HEK293T (cell line): Measurements from ENCODE around the gene RNASE7.

Experiments
- CTCF ChIA-PET: fragments of 350-600 bp; formaldehyde crosslinking; extraction: SDS; loops from one replicate; lab custom pipeline; 2021; ENCODE audit warnings: antibody characterized with exemption, inconsistent platforms; lab: Yijun Ruan, JAX
- POLR2A ChIA-PET: fragments of 350-600 bp; formaldehyde crosslinking; extraction: SDS; loops from one replicate; lab custom pipeline; 2020; ENCODE audit warnings: antibody characterized with exemption, inconsistent platforms; lab: Yijun Ruan, JAX
- DNase-seq: peaks from one replicate; pipeline ENCODE4 v3.0.0; 2012; ENCODE audit warnings: mixed read lengths; ENCODE audit errors: extremely low spot score
- ARNT ChIP-seq: fragments of 450-650 bp; IDR thresholded peaks from 2 replicates; pipeline ENCODE4 v1.6.1; 2017; ENCODE audit warnings: mild to moderate bottlenecking
- BHLHE40 ChIP-seq: fragments of 450-650 bp; IDR thresholded peaks from 2 replicates; pipeline ENCODE4 v1.6.1; 2016; ENCODE audit warnings: mild to moderate bottlenecking, moderate library complexity, borderline replicate concordance
- CTBP1 ChIP-seq: fragments of 450-650 bp; IDR thresholded peaks from 2 replicates; pipeline ENCODE4 v1.6.1; 2016; ENCODE audit warnings: borderline replicate concordance
- ELF4 ChIP-seq: fragments of 450-650 bp; IDR thresholded peaks from 2 replicates; pipeline ENCODE4 v1.6.1; 2017; ENCODE audit warnings: antibody characterized with exemption
- FOXA1 ChIP-seq: fragments of 450-650 bp; IDR thresholded peaks from 2 replicates; pipeline ENCODE4 v1.6.1; 2016; ENCODE audit warnings: mild to moderate bottlenecking
- FOXK2 ChIP-seq: fragments of 450-650 bp; IDR thresholded peaks from 2 replicates; pipeline ENCODE4 v1.6.1; 2016; ENCODE audit warnings: mild to moderate bottlenecking
- FOXM1 ChIP-seq: fragments of 450-650 bp; IDR thresholded peaks from 2 replicates; pipeline ENCODE4 v1.6.1; 2017; ENCODE audit warnings: mild to moderate bottlenecking, borderline replicate concordance
- HDGF ChIP-seq: fragments of 450-650 bp; IDR thresholded peaks from 2 replicates; pipeline ENCODE4 v1.6.1; 2017; ENCODE audit warnings: antibody characterized with exemption, borderline replicate concordance
- L3MBTL2 ChIP-seq: fragments of 450-650 bp; conservative IDR thresholded peaks from 2 replicates; pipeline ENCODE4 v1.6.1; 2016; ENCODE audit warnings: mild to moderate bottlenecking
- LEF1 ChIP-seq: fragments of 450-650 bp; IDR thresholded peaks from 2 replicates; pipeline ENCODE4 v1.6.1; 2017; ENCODE audit warnings: mild to moderate bottlenecking, borderline replicate concordance
- NFRKB ChIP-seq: fragments of 450-650 bp; IDR thresholded peaks from 2 replicates; pipeline ENCODE4 v1.6.1; 2016; ENCODE audit warnings: mild to moderate bottlenecking, moderate library complexity
- SP1 ChIP-seq: fragments of 450-650 bp; IDR thresholded peaks from 2 replicates; pipeline ENCODE4 v1.6.1; 2017
- SUZ12 ChIP-seq: fragments of 450-650 bp; IDR thresholded peaks from 2 replicates; pipeline ENCODE4 v1.6.1; 2016; ENCODE audit warnings: mild to moderate bottlenecking
- TARDBP ChIP-seq: fragments of 450-650 bp; IDR thresholded peaks from 2 replicates; pipeline ENCODE4 v1.6.1; 2016
- ZNF384 ChIP-seq: fragments of 450-650 bp; IDR thresholded peaks from 2 replicates; pipeline ENCODE4 v1.6.1; 2016
- TF ChIP-seq, protein P1 (sequence below): fragments of 450-650 bp; IDR thresholded peaks from 2 replicates; pipeline ENCODE4 v1.6.1; 2016

The RNASE7 gene

DNA sequence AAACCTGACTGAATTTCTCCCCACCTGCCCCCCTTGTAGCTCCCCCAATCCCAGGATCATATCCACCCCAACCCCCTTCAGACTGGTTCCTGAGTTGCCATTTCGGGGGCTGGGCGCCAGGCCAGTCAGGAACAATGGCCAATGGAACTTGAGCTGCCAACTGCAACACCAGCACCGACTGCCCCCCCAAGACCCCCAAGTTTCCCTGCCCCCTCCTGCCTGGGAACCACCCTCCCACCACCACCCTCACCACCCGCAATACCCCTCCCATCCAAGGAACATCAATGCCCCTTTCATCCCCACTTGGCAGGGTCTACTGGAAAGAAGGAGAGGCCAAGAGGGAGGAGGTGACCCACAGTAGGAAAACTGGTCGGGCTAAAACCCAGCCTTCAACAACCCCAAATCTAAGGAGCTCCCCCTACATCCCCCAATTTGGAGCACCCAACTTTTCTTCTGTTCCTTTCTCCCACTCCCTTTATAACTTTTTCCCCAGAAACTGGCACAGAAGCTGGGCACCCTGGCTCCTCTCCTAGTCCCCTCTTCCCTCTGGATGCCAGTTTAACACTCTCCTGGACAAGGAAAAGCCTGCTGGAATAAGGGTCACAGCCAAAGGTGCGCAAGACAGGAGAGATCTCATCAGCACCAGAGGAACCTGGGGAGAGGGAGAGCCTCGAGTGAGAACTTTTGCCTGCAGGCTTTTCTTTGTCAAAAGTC is 15.7 kb upstream of the RNASE7 start:
- ChIA-PET POLR2A (interaction anchor here (1.1 kb wide), 1 partner anchor 44 kb away, joined by 3 read pairs; the partner anchor contains the start of gene ARHGEF40), CTCF (interaction anchor here (1.0 to 1.7 kb wide), 3 partner anchors 11 to 77 kb away, joined by 3 to 11 read pairs (median 3); no protein-coding TSS in a partner anchor)
- TF ChIP-seq HDGF (no peak), FOXM1 (no peak), FOXK2 (no peak), SP1 (no peak)
- TF ChIP-seq, protein P1, sequence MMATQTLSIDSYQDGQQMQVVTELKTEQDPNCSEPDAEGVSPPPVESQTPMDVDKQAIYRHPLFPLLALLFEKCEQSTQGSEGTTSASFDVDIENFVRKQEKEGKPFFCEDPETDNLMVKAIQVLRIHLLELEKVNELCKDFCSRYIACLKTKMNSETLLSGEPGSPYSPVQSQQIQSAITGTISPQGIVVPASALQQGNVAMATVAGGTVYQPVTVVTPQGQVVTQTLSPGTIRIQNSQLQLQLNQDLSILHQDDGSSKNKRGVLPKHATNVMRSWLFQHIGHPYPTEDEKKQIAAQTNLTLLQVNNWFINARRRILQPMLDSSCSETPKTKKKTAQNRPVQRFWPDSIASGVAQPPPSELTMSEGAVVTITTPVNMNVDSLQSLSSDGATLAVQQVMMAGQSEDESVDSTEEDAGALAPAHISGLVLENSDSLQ, result no peak
- DNase-seq, result no peak

DNA sequence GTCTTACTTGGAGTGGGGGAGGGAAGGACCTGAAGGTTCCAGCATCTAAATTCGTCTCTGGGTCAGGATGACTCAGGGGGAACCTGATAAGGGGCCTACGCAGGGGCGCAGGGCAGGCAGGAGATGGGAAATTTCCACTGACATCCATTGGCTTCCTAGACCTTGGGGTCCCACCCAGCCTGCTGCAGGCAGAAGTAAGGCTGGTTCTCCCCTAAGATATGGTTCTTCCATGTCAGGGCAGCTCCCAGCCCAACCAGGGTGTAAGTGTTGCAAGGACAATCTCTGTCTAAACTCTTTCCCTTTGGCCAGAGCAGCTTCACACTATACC is 15.2 kb upstream of the RNASE7 start:
- TF ChIP-seq FOXM1 (no peak), TARDBP (no peak), SP1 (no peak), FOXK2 (no peak), SUZ12 (no peak), ELF4 (no peak), ZNF384 (no peak), L3MBTL2 (no peak), BHLHE40 (no peak), NFRKB (no peak), FOXA1 (no peak)
- TF ChIP-seq, protein P1, result no peak
- CTCF ChIA-PET, result interaction anchor here (1.0 to 1.7 kb wide), 3 partner anchors 12 to 77 kb away, joined by 3 to 11 read pairs (median 3); no protein-coding TSS in a partner anchor

DNA sequence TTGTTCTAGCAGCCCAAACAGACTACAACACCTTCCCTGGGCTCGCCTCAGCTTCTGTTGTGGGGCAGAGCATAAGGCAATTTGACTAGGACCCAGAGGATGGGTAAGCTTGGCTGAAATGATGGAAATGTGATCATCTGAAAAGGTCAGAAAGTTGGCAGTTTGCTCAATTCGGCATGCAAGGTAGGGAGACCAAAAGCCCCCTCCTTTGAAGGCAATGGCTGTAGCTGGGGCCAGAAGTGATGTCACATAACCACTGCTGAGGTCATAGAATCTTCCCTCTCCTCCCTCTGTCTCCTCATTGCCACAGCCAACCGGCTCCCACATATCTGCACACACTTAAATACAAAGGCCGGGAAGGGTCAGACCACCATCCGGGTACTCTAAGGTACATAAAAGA is 12.2 kb upstream of the RNASE7 start, which contains the start of gene TPPP2:
Gene TPPP2, plus strand, starts transcription at position 301 of the 400 bp plus-strand sequence. CDS start 365 bp downstream, outside the sequence.
- no peak for TF ChIP-seq L3MBTL2
- no peak for TF ChIP-seq BHLHE40
- CTCF ChIA-PET, result no interaction called here
- DNase-seq, result no peak
- POLR2A ChIA-PET, result no interaction called here

More for the DNA sequence above, 15.2 kb upstream of the RNASE7 start:
- no peak for DNase-seq
- POLR2A ChIA-PET, result no interaction called here

DNA sequence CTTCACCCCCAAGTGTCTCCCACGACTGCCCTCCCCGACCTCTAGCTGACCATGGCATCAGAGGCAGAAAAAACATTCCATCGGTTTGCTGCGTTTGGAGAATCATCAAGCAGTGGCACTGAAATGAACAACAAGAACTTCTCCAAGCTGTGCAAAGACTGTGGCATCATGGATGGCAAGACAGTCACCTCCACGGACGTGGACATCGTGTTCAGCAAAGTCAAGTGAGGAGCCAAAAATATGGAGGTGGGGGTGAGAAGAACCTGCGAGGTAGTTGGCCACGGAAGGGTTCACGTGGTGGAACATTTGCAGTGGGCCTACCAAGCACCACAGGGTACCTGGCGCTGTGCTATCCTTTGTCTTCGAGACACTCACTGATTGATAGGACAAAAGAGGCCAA is 11.6 kb upstream of the RNASE7 start:
- POLR2A ChIA-PET, result no interaction called here
- CTCF ChIA-PET, result no interaction called here
- no peak for DNase-seq
- TF ChIP-seq FOXK2 (no peak), TARDBP (no peak), ARNT (no peak), ELF4 (no peak), SP1 (no peak), FOXM1 (no peak), NFRKB (no peak), CTBP1 (no peak)

DNA sequence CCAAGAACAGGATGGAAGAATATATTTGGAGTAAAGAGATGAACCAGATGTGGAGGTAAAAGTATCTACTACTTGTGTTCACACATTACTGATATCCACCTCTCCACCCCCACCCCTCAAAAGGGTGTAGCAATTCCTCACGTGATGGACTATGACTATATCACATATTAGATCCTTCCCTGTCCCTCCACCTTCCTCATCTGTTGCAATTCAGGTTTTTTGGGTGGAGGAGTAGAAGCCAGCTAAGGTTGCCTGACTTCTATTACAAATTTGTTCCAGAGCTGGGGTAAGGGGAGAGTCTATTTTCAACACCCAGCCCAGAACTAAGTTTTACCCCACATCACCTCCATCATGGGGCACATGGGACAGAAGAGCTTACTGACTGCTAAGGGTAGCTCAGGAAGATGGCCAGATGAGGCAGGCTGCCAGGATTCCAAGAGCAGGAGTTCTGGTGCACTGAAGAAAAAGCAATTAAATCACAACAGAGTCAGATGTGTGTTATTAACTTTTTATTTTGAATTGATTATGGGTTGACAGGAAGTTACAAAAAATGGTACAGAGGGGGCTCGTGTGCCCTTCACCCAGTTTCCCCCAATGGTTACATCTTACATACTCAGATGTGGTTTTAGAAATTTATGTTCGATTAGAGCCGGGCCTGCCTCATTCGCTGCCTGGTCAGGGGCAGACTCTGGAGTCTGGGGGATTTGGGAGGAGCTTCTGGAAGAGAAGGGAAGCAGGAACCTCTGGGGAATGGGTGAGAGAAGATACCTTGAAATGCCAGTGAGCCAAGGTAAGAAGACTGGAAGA is 9.6 kb upstream of the RNASE7 start:
- TF ChIP-seq SP1 (no peak), CTBP1 (no peak), TARDBP (no peak), ELF4 (no peak), L3MBTL2 (no peak), FOXA1 (no peak), LEF1 (no peak), FOXM1 (no peak), NFRKB (no peak), ARNT (no peak), FOXK2 (no peak), BHLHE40 (no peak), SUZ12 (no peak), HDGF (no peak), ZNF384 (no peak)
- TF ChIP-seq, protein P1, result no peak
- CTCF ChIA-PET, result interaction anchor here (0.8 to 6.9 kb wide), 3 partner anchors 18 to 60 kb away, joined by 3 to 42 read pairs (median 3); no protein-coding TSS in a partner anchor
- POLR2A ChIA-PET, result interaction anchor here (1.0 kb wide), 2 partner anchors 18 to 62 kb away, joined by 3 to 4 read pairs; no protein-coding TSS in a partner anchor
- DNase-seq, result no peak

DNA sequence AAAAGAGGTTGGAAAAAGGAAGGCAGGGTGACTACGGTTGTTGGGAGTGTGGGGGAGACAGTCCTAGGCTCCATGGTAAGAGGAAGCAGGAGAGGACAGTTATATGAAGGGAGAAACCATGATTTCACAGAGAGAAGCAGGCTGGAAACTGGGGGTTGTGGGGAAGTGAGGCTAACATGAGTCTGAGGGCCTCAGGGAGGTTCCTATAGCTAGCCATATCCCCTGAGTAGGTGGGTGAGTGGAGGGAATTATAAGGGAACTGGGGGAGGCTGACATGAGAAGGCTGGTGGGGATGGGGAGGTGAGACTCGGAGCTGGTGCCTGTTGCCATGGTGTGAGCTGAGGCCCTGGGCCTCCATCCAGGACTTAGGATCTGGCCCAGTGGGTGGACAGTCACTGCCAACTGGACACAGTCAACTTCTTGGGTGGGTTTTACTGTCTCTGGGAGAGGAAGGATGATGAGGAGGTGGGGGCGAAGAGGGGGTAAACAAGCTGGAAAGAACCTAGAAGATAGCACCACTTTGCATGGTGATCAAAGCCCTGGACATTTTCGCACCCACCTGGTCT is 8.9 kb upstream of the RNASE7 start:
- ChIA-PET CTCF (interaction anchor here (6.9 kb wide), 1 partner anchor 18 kb away, joined by 42 read pairs; no protein-coding TSS in a partner anchor), POLR2A (no interaction called here)
- no peak for DNase-seq
- TF ChIP-seq, protein P1, result no peak
- TF ChIP-seq ZNF384 (no peak), CTBP1 (no peak), BHLHE40 (no peak), ELF4 (no peak), FOXA1 (no peak), FOXK2 (no peak), FOXM1 (no peak), L3MBTL2 (no peak), TARDBP (no peak), SP1 (no peak), LEF1 (no peak), NFRKB (no peak), SUZ12 (no peak), ARNT (no peak)
